Measurements from ENCODE around the gene HDDC2. TPM values are rescaled to one million over a fixed set of nuclear protein-coding genes. Genes with fewer than 3 reads are reported as not detected.

Gene HDDC2
- total and polyA plus RNA-seq, 2 experiments from 2014 or later = 55.1 to 83.2 TPM

DNA sequence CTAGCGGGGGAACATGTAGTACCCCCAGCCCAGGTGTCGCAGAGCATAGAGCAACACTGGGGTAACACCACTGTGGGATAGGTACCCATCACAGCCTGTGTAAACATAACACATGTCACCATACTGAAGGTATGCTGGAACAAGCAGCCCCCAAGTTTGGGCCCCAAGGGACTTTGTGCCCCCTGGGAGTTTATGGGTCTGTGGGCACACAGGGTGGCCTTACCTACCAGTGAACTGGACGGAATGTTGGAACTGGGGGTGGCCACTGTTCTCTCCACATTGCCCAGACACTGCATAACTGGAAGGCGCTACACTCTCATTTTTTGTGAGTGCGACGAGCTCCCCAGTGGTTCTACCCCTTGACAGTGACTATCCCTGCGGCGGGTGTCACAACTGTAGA, 28.5 kb downstream of the HDDC2 start:
- Histone ChIP-seq H3F3A (ENCODE audit: insufficient read depth) (no peaks in the 10 kb centered on the region), H3K4me2 (ENCODE audit: unreplicated experiment) (no peak overlapping the region), H3K79me2 (ENCODE audit: insufficient read depth) (no peaks in the 10 kb centered on the region; the same call in 1 of the 2 replicates), H3K27ac (no peak overlapping the region), H3K4me3 (no peak overlapping the region), H3K4me1 (ENCODE audit: insufficient read depth) (no peaks in the 10 kb centered on the region), H2AFZ (no peak overlapping the region), H3K36me3 (ENCODE audit: low read depth) (peaks cover 18% of the 10 kb centered on the region; the same call in 1 of the 2 replicates), H3K9ac (no peak overlapping the region), H4K20me1 (ENCODE audit: insufficient read depth) (no peaks in the 10 kb centered on the region), H3K9me3 (ENCODE audit: low read depth) (no peaks in the 10 kb centered on the region), H3K27me3 (replicated peaks; ENCODE audit: insufficient read depth) (no peaks in the 10 kb centered on the region), H3K9me2 (ENCODE audit: insufficient read depth) (no peaks in the 10 kb centered on the region)
- in situ Hi-C loops (cut with MboI) = no loop called here
- DNase-seq = no peak
- no peak for TF ChIP-seq EZH2 (IDR thresholded peaks at IDR 0.05; ENCODE audit: insufficient read depth, poor library complexity, severe bottlenecking)
- TF ChIP-seq EZH2phosphoT487 (IDR thresholded peaks at IDR 0.05; ENCODE audit: insufficient read depth, low read depth) = no peak
- 97 to 98% methylated on average over 8 of the region's 8 CpGs for WGBS, 2 experiments (ENCODE audit: low coverage in 1 of 2, low lambda C conversion rate in 2 of 2, missing lambda C conversion rate in 2 of 2)

DNA sequence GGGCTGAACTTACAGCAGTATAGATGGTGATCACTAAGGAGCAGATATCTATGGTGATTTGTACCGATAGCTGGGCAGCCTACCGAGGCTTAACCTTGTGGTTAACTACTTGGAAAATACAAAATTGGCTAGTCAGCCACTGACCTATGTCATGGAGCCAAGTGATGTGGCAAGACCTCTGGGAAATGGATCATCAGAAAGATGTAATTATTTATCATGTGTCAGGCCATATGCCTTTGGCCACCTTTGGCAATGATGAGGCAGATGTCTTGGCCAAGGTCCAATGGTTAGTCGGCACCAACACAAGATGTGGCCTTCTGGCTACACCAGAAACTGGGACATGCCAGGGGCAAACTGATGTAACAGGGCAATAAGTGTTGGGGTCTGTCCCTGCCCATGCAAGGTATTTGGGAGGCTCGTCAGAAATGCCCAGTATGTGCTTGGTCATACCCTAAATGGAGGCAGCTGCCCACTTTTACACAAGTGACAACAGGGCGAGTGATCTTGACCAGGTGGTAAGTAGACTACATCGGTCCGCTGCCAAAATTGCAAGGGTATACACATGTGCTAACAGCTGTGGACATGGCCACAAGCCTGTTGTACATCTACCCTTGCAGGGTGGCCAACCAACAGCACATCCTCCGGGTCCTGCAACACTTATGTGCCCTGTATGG, 30.1 kb downstream of the HDDC2 start:
- H3F3A ChIP-seq (ENCODE audit: insufficient read depth) = no peaks in the 10 kb centered on the region
- no peaks in the 10 kb centered on the region for H3K4me1 ChIP-seq (ENCODE audit: insufficient read depth)
- peaks cover 14% of the 10 kb centered on the region; the same call in 1 of the 2 replicates for H3K36me3 ChIP-seq (ENCODE audit: low read depth)
- no peak for TF ChIP-seq EZH2 (IDR thresholded peaks at IDR 0.05; ENCODE audit: insufficient read depth, poor library complexity, severe bottlenecking)
- no peak for TF ChIP-seq EZH2phosphoT487 (IDR thresholded peaks at IDR 0.05; ENCODE audit: insufficient read depth, low read depth)
- in situ Hi-C loops (cut with MboI) = no loop called here
- no peaks in the 10 kb centered on the region for H4K20me1 ChIP-seq (ENCODE audit: insufficient read depth)
- no peak overlapping the region for H3K9ac ChIP-seq
- no peaks in the 10 kb centered on the region for H3K9me2 ChIP-seq (ENCODE audit: insufficient read depth)
- H3K4me2 ChIP-seq (ENCODE audit: unreplicated experiment) = no peak overlapping the region
- no peak overlapping the region for H2AFZ ChIP-seq
- H3K9me3 ChIP-seq (ENCODE audit: low read depth) = no peaks in the 10 kb centered on the region
- peak; percentile 14 for DNase-seq
- no peaks in the 10 kb centered on the region for H3K79me2 ChIP-seq (ENCODE audit: insufficient read depth)
- 99% methylated on average over 8 of the region's 8 CpGs for WGBS, 2 experiments (ENCODE audit: low coverage in 1 of 2, low lambda C conversion rate in 2 of 2, missing lambda C conversion rate in 2 of 2)
- H3K27me3 ChIP-seq (replicated peaks; ENCODE audit: insufficient read depth) = no peaks in the 10 kb centered on the region
- no peak overlapping the region for H3K4me3 ChIP-seq
- no peak overlapping the region for H3K27ac ChIP-seq

DNA sequence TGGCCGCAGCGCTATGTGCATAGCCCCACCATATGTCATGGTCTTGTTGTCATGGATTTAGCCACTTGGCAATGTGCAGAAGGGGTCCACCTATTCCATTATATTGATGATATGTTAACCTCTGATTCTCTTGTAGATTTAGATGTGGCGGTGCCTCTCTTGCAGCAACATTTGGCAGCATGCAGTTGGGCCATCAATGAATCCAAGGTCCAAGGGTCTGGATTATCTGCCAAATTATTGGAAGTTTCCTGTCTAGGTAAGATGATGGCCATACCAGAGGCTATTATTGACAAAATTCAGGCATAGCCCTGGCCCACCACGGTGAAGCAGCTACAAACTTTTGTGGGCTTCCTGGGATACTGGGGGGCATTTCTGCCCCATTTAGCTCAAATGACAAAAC, 31.4 kb downstream of the HDDC2 start:
- H3F3A ChIP-seq (ENCODE audit: insufficient read depth) = no peaks in the 10 kb centered on the region
- TF ChIP-seq EZH2phosphoT487 (IDR thresholded peaks at IDR 0.05; ENCODE audit: insufficient read depth, low read depth) (no peak), EZH2 (IDR thresholded peaks at IDR 0.05; ENCODE audit: insufficient read depth, poor library complexity, severe bottlenecking) (no peak)
- no peaks in the 10 kb centered on the region for H3K4me1 ChIP-seq (ENCODE audit: insufficient read depth)
- no peak overlapping the region for H3K9ac ChIP-seq
- H3K4me2 ChIP-seq (ENCODE audit: unreplicated experiment) = no peak overlapping the region
- no peak overlapping the region for H3K4me3 ChIP-seq
- H3K27ac ChIP-seq = no peak overlapping the region
- H3K27me3 ChIP-seq (replicated peaks; ENCODE audit: insufficient read depth) = no peaks in the 10 kb centered on the region
- WGBS, 2 experiments (ENCODE audit: low coverage in 1 of 2, low lambda C conversion rate in 2 of 2, missing lambda C conversion rate in 2 of 2) = 99 to 100% methylated on average over 4 of the region's 4 CpGs
- H3K9me2 ChIP-seq (ENCODE audit: insufficient read depth) = no peaks in the 10 kb centered on the region
- no peak for DNase-seq
- in situ Hi-C loops (cut with MboI) = no loop called here
- H2AFZ ChIP-seq = no peak overlapping the region
- H3K36me3 ChIP-seq (ENCODE audit: low read depth) = peaks cover 5% of the 10 kb centered on the region; the same call in 1 of the 2 replicates
- no peaks in the 10 kb centered on the region for H4K20me1 ChIP-seq (ENCODE audit: insufficient read depth)
- no peaks in the 10 kb centered on the region for H3K9me3 ChIP-seq (ENCODE audit: low read depth)
- H3K79me2 ChIP-seq (ENCODE audit: insufficient read depth) = no peaks in the 10 kb centered on the region

DNA sequence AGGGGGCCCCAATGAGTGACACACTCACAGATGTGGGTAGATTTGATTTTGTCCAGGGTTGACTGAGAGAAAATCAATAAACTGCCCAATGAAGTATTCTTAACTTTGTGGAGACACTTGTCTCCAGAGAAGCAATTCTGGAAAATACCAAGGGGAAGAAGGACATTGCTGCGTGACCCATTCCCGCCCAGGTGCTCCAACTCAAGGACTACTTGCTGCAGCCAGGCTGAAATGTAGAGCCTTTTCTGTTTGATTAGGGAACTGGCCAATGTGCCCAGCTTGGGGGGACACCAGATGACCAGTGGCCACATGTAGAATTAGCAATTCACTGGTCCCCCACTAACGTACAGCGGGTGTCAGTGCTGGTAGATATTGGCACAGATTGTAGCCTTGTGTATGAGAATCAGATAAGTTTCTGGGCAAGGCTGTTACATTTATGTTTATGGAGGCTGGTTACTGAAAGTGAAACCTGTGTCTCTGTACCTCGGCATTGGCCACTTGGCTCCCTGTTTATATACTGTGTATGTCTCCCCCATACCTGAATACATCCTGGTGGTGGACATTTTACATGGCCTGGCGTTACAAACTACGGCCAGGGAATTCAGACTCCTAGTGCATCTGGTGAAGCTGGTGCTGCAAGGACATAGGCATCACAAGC, 32.3 kb downstream of the HDDC2 start:
- DNase-seq = no peak
- Histone ChIP-seq H3K79me2 (ENCODE audit: insufficient read depth) (no peaks in the 10 kb centered on the region), H3K4me2 (ENCODE audit: unreplicated experiment) (no peak overlapping the region), H4K20me1 (ENCODE audit: insufficient read depth) (no peaks in the 10 kb centered on the region), H3K27me3 (replicated peaks; ENCODE audit: insufficient read depth) (no peaks in the 10 kb centered on the region), H3K27ac (no peak overlapping the region), H3K4me3 (no peak overlapping the region), H2AFZ (no peak overlapping the region), H3K9ac (no peak overlapping the region), H3K9me2 (ENCODE audit: insufficient read depth) (no peaks in the 10 kb centered on the region), H3K4me1 (ENCODE audit: insufficient read depth) (no peaks in the 10 kb centered on the region), H3F3A (ENCODE audit: insufficient read depth) (no peaks in the 10 kb centered on the region), H3K36me3 (ENCODE audit: low read depth) (no peaks in the 10 kb centered on the region), H3K9me3 (ENCODE audit: low read depth) (no peaks in the 10 kb centered on the region)
- TF ChIP-seq EZH2phosphoT487 (IDR thresholded peaks at IDR 0.05; ENCODE audit: insufficient read depth, low read depth) (no peak), EZH2 (IDR thresholded peaks at IDR 0.05; ENCODE audit: insufficient read depth, poor library complexity, severe bottlenecking) (no peak)
- 96% methylated on average over 7 of the region's 7 CpGs for WGBS, 2 experiments (ENCODE audit: low coverage in 1 of 2, low lambda C conversion rate in 2 of 2, missing lambda C conversion rate in 2 of 2)
- in situ Hi-C loops (cut with MboI) = no loop called here

Measured in GM23248 (cell line).